Upper lobe of right lung (tissue), 1 donor: ENCODE measurements around the gene ADAMTS4. TPM values are rescaled to one million over a fixed set of nuclear protein-coding genes. Genes with fewer than 3 reads are reported as not detected.

Experiments
- ATAC-seq: fragments of 200-7000 bp; cut with Tn5 transposase; one replicate; pipeline ENCODE4 v1.9.1; 2020; ENCODE audit warnings: mild to moderate bottlenecking, moderate library complexity
- DNase-seq: peaks from one replicate; pipeline ENCODE4 v3.0.0-alpha.2; 2020
- H3K27ac ChIP-seq: fragments of 200-600 bp; one replicate; pipeline ENCODE4 v1.8.0; 2022
- H3K27me3 ChIP-seq: fragments of 200-600 bp; one replicate; pipeline ENCODE4 v1.8.0; 2022; ENCODE audit warnings: mild to moderate bottlenecking
- H3K36me3 ChIP-seq: fragments of 200-600 bp; one replicate; pipeline ENCODE4 v1.8.0; 2022
- H3K4me1 ChIP-seq: fragments of 200-600 bp; one replicate; pipeline ENCODE4 v1.8.0; 2022
- H3K4me3 ChIP-seq: fragments of 200-600 bp; one replicate; pipeline ENCODE4 v1.8.0; 2022; ENCODE audit warnings: mild to moderate bottlenecking
- H3K9me3 ChIP-seq: fragments of 200-600 bp; one replicate; pipeline ENCODE4 v1.8.0; 2022
- intact Hi-C: fragments of 100-400 bp; cut with DNase I; formaldehyde crosslinking; loops from one replicate; pipeline ENCODE4 v1.11.0; 2022
- long read RNA-seq: library from polyadenylated mRNA; unstranded; transcript quantifications from one replicate; pipeline ENCODE4 v2.0.0, GENCODE V29; 2021
- total RNA-seq: library from RNA; stranded (reverse); fragmentation: NEBNext Ultra II Directional; extraction: Animal tissue kit (Norgen Biotek cat#: 25700); gene quantifications from one replicate; pipeline ENCODE4 v1.2.1, GENCODE V29; 2021
- TF ChIP-seq, protein P1 (sequence below): fragments of 200-600 bp; IDR thresholded peaks from one replicate; pipeline ENCODE4 v1.8.0; 2022; ENCODE audit warnings: antibody characterized with exemption
- donor health status: DM: no; HTN: yes; CAD: no; lungs with severe emphysema.

Gene ADAMTS4, protein sequence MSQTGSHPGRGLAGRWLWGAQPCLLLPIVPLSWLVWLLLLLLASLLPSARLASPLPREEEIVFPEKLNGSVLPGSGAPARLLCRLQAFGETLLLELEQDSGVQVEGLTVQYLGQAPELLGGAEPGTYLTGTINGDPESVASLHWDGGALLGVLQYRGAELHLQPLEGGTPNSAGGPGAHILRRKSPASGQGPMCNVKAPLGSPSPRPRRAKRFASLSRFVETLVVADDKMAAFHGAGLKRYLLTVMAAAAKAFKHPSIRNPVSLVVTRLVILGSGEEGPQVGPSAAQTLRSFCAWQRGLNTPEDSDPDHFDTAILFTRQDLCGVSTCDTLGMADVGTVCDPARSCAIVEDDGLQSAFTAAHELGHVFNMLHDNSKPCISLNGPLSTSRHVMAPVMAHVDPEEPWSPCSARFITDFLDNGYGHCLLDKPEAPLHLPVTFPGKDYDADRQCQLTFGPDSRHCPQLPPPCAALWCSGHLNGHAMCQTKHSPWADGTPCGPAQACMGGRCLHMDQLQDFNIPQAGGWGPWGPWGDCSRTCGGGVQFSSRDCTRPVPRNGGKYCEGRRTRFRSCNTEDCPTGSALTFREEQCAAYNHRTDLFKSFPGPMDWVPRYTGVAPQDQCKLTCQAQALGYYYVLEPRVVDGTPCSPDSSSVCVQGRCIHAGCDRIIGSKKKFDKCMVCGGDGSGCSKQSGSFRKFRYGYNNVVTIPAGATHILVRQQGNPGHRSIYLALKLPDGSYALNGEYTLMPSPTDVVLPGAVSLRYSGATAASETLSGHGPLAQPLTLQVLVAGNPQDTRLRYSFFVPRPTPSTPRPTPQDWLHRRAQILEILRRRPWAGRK
- total RNA-seq: 7.8 TPM
- long read RNA-seq, full-length matches to known transcripts: 6 of 15 reads
- long read RNA-seq, partial matches to known transcripts: 9 of 15 reads
- long read RNA-seq, other reads (novel, unspliced or antisense): 0 of 15 reads

DNA sequence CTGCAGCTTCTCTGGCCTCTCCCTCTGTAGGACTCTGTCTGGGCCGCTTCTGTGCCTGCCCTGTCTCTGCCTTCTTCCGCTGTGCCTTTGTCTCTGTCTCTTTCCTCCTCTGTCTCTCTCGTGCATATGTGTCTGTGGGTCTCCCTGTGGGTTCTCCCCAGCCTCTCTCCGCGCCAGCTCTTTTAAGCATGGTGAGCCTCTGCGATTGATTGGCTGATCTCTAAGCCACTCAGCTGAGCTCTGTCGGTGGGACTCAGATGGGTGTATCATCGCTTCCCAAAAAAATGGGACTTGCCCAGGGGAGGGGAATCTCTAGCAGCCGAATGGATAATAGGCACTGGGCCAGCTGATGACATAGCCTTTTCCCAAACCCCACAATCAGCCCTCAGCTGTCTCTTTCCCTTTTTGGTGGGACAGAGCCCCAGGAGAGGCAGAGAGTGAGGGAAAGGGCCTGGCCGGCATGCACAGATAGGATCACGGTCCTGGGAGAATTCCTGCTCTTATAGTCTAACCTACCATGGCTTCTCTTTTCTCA lies at the start of gene ADAMTS4:
Gene ADAMTS4 (minus strand): TSS at position 158 of the 535 bp plus-strand sequence. CDS start 427 bp downstream, outside the sequence.
- DNase-seq: no peak
- ATAC-seq: no peak
- Histone ChIP-seq H3K36me3 (peaks cover 9% of the 10 kb centered on the region), H3K4me1 (peaks cover 64% of the 10 kb centered on the region), H3K27me3 (no peaks in the 10 kb centered on the region), H3K9me3 (no peaks in the 10 kb centered on the region), H3K4me3 (peak within 1 kb of the TSS; percentile 37), H3K27ac (peak within 1 kb of the TSS; percentile 98)
- intact Hi-C loops: no loop called here
- TF ChIP-seq, protein P1, sequence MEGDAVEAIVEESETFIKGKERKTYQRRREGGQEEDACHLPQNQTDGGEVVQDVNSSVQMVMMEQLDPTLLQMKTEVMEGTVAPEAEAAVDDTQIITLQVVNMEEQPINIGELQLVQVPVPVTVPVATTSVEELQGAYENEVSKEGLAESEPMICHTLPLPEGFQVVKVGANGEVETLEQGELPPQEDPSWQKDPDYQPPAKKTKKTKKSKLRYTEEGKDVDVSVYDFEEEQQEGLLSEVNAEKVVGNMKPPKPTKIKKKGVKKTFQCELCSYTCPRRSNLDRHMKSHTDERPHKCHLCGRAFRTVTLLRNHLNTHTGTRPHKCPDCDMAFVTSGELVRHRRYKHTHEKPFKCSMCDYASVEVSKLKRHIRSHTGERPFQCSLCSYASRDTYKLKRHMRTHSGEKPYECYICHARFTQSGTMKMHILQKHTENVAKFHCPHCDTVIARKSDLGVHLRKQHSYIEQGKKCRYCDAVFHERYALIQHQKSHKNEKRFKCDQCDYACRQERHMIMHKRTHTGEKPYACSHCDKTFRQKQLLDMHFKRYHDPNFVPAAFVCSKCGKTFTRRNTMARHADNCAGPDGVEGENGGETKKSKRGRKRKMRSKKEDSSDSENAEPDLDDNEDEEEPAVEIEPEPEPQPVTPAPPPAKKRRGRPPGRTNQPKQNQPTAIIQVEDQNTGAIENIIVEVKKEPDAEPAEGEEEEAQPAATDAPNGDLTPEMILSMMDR: no peak

DNA sequence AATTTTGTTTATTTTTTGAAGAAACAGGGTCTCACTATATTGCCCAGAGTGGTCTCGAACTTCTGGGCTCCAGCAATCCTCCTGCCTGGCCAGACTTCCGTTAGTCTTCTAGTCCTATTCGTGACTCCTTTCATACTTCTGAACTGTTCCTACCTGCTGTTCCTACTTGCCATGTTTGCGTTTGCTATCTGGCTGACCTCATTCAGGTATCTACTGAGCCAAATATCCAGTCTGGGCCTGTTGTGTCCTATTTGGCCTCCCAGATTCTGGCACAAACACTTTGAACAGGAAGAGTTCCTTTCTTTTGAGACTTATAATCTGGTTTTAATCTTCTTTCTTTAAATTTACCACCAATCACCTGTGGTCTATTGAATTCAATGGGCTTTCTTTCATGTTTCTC lies 46.0 kb upstream of the ADAMTS4 start:
- DNase-seq: no peak
- no peaks in the 10 kb centered on the region for H3K4me1 ChIP-seq
- ATAC-seq: peak; percentile 31
- intact Hi-C loops: no loop called here
- no peaks in the 10 kb centered on the region for H3K9me3 ChIP-seq
- TF ChIP-seq, protein P1: no peak
- no peaks in the 10 kb centered on the region for H3K27me3 ChIP-seq
- no peaks in the 10 kb centered on the region for H3K36me3 ChIP-seq
- no peak overlapping the region for H3K4me3 ChIP-seq
- no peak overlapping the region for H3K27ac ChIP-seq

DNA sequence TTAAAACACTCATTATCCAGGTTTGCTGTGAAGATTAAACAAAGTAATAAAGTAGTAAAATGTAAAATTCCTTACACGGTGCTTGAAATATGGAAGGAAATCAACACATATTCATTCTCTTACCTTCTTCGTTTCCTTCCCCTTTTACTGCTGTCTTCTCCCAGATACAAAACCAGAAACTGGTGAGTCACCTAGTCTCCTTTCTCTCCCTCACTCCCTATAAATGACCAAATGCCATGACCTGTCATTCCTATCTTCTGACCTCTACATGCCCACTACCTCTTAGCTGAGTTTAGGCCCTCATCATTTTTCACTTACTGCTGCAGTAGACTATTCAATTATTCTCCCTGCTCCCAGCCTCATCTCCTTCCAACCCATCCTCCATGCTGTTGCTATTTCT lies 43.5 kb upstream of the ADAMTS4 start:
- DNase-seq (no peak), ATAC-seq (no peak)
- no peaks in the 10 kb centered on the region for H3K36me3 ChIP-seq
- no peaks in the 10 kb centered on the region for H3K27me3 ChIP-seq
- no peaks in the 10 kb centered on the region for H3K9me3 ChIP-seq
- intact Hi-C loops: no loop called here
- TF ChIP-seq, protein P1: no peak
- no peak overlapping the region for H3K27ac ChIP-seq
- no peak overlapping the region for H3K4me3 ChIP-seq
- no peaks in the 10 kb centered on the region for H3K4me1 ChIP-seq

DNA sequence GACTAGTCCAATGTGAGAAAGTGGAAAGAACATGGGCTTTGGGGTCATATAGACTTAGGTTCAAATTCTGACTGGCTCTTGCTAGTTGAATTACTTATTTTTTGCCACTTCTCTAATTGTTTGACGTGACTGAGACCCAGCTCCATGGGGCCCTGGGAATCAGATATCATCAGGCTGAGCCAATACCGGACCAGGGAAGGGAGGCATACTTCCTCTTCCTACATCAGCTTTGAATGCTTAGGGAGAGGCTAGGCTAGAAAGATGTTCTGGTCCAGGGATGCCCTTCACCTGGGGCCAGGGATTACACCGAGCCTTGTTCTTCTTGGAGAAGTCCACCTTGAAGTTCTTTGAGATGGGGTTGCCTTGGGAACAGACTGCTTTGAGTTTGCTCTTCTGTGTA lies 42.8 kb upstream of the ADAMTS4 start:
- Histone ChIP-seq H3K4me1 (no peaks in the 10 kb centered on the region), H3K27me3 (no peaks in the 10 kb centered on the region), H3K9me3 (no peaks in the 10 kb centered on the region), H3K36me3 (no peaks in the 10 kb centered on the region), H3K4me3 (no peak overlapping the region), H3K27ac (no peak overlapping the region)
- DNase-seq: no peak
- intact Hi-C loops: no loop called here
- no peak for ATAC-seq
- TF ChIP-seq, protein P1: no peak

DNA sequence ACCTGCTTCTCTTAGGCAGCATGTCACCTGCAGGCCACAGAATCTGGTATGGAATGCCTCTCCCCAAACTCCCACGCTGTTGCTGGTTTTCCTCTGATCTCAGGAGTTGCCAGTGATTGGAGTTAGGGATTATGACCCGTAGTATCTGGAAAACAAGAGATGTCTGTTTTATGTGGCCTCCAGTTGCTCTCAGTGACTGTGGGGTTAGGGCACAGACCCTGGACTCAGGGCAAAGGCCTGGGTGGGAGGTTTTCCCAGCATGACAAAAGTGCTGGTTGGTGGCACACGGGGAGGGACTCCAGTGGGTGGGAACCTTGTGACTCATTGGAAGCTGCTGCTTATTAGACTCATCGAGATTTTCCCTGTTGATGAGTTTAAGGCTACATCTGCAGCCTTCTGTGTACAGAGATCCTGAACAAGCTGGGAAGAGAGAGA lies 39.2 kb upstream of the ADAMTS4 start, which contains the start of gene NR1I3:
Gene NR1I3 (minus strand): TSS at position 165 of the 435 bp plus-strand sequence. CDS start 1,638 bp downstream, outside the sequence.
- no peaks in the 10 kb centered on the region for H3K4me1 ChIP-seq

More for the DNA sequence above, 39.2 kb upstream of the ADAMTS4 start, which contains the start of gene NR1I3:
- H3K27ac ChIP-seq: no peak within 1 kb of the TSS
- DNase-seq (no peak), ATAC-seq (no peak)
- no peaks in the 10 kb centered on the region for H3K36me3 ChIP-seq
- intact Hi-C loops: no loop called here
- TF ChIP-seq, protein P1: no peak
- H3K9me3 ChIP-seq: no peaks in the 10 kb centered on the region
- H3K4me3 ChIP-seq: no peak within 1 kb of the TSS
- H3K27me3 ChIP-seq: no peaks in the 10 kb centered on the region
